Central memory CD8-positive, alpha-beta T cell (primary cell): Measurements from ENCODE around the gene ZNF154.
"Not testable (repeated sequence)": the region's sequence is repeated elsewhere in the genome, so short reads cannot be mapped to it uniquely, and the experiment has no call there.

ENCODE experiments used
- ATAC-seq: fragments of 150-1000 bp; cut with Tn5 transposase; replicated peaks from 2 replicates; pipeline ENCODE4 v1.10.0; 2022; ENCODE audit warnings: mild to moderate bottlenecking, moderate FRiP score, moderate number of reproducible peaks; ENCODE audit not compliant: poor library complexity, severe bottlenecking; ENCODE audit errors: extremely low read depth
- DNase-seq, 2 donors: peaks; one replicate each; pipeline ENCODE4 v3.0.0; 2021; ENCODE audit warnings: low spot score in 2 of 2
- H3K27ac Mint-ChIP-seq: one replicate; pipeline ENCODE4 v1.8.0; 2022; ENCODE audit warnings: low read depth, mild to moderate bottlenecking, moderate library complexity, mixed read lengths
- H3K27me3 Mint-ChIP-seq: one replicate; pipeline ENCODE4 v1.8.0; 2022; ENCODE audit warnings: mixed read lengths
- H3K36me3 Mint-ChIP-seq: one replicate; pipeline ENCODE4 v1.8.0; 2022; ENCODE audit warnings: mild to moderate bottlenecking, moderate library complexity, mixed read lengths; ENCODE audit not compliant: insufficient read depth
- H3K4me1 Mint-ChIP-seq: one replicate; pipeline ENCODE4 v1.8.0; 2022; ENCODE audit warnings: mixed read lengths
- H3K4me3 Mint-ChIP-seq: one replicate; pipeline ENCODE4 v1.8.0; 2022; ENCODE audit warnings: mild to moderate bottlenecking, moderate library complexity, mixed read lengths
- H3K9me3 Mint-ChIP-seq: one replicate; pipeline ENCODE4 v1.8.0; 2022; ENCODE audit warnings: mixed read lengths

Gene ZNF154

GRCh38 chr19:57708641-57709361, at the start of gene ZNF154:
ZNF154 (minus strand) TSS chr19:57709204; CDS start chr19:57708971, 233 bp downstream.
- H3K9me3 Mint-ChIP-seq, result peaks cover 25% of the 10 kb centered on the region

GRCh38 chr19:57757941-57758340, 48.9 kb upstream of the ZNF154 start:
- H3K27ac Mint-ChIP-seq, result no peak overlapping the region
- no peaks in the 10 kb centered on the region for H3K4me1 Mint-ChIP-seq
- no peak overlapping the region for H3K4me3 Mint-ChIP-seq
- H3K9me3 Mint-ChIP-seq, result peaks cover 11% of the 10 kb centered on the region
- H3K36me3 Mint-ChIP-seq, result peaks cover 18% of the 10 kb centered on the region
- H3K27me3 Mint-ChIP-seq, result no peaks in the 10 kb centered on the region
- DNase-seq (no peak), ATAC-seq (no peak)

More at GRCh38 chr19:57708641-57709361, at the start of gene ZNF154:
- peak within 1 kb of the TSS; percentile 78 for H3K4me3 Mint-ChIP-seq
- peak within 1 kb of the TSS; percentile 85 for H3K27ac Mint-ChIP-seq
- H3K36me3 Mint-ChIP-seq, result peaks cover 9% of the 10 kb centered on the region
- H3K27me3 Mint-ChIP-seq, result peaks cover 10% of the 10 kb centered on the region
- DNase-seq (peak in 1 of 2 donors; percentile 16), ATAC-seq (peak; percentile 83)
- H3K4me1 Mint-ChIP-seq, result peaks cover 18% of the 10 kb centered on the region

GRCh38 chr19:57755031-57755430, 46.0 kb upstream of the ZNF154 start:
- H3K4me1 Mint-ChIP-seq, result peaks cover 17% of the 10 kb centered on the region
- no peaks in the 10 kb centered on the region for H3K27me3 Mint-ChIP-seq
- H3K9me3 Mint-ChIP-seq, result peaks cover 30% of the 10 kb centered on the region
- H3K27ac Mint-ChIP-seq, result no peak overlapping the region
- DNase-seq (no peak), ATAC-seq (no peak)
- H3K36me3 Mint-ChIP-seq, result peaks cover 45% of the 10 kb centered on the region
- H3K4me3 Mint-ChIP-seq, result no peak overlapping the region

DNA sequence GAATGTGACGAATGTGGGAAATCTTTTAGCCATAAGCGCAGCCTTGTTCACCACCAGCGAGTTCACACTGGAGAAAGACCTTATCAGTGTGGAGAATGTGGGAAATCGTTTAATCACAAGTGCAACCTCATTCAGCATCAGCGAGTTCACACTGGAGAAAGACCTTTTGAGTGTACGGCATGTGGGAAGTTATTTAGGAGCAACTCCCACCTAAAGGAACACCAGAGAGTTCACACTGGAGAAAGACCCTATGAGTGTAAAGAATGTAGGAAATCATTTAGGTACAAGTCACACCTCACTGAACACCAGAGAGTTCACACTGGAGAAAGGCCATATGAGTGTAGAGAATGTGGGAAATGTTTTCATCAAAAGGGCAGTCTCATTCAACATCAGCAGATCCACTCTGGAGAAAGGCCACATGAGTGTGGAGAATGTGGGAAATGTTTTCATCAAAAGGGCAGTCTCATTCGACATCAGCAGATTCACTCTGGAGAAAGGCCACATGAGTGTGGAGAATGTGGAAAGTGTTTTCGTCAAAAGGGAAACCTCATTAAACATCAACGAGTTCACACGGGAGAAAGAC, 45.2 kb upstream of the ZNF154 start:
- Mint-ChIP-seq H3K27me3 (no peaks in the 10 kb centered on the region), H3K9me3 (peaks cover 35% of the 10 kb centered on the region), H3K4me1 (peaks cover 17% of the 10 kb centered on the region), H3K4me3 (no peak overlapping the region), H3K36me3 (peaks cover 43% of the 10 kb centered on the region), H3K27ac (no peak overlapping the region)
- DNase-seq, result no peak
- no peak for ATAC-seq

DNA sequence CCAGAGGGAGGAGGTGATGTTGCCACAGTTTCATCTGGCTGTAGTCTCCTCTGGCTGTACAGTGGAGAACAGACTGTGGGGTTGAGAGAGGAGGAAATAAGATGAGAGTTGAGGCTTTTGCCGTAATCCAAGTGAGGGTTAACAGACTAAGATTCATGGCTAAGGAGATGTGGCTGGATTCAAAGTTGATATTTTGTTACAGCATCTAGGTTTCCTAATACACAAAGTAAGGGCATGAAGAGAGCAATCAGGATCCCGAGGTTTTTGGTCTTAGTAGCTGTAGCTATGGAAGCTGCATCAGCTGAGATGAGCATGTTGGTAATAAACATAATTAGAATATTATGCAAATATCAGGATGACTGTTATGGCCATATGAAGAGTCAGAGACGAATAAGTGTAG, 39.0 kb upstream of the ZNF154 start:
- Mint-ChIP-seq H3K9me3 (peaks cover 35% of the 10 kb centered on the region), H3K4me1 (peaks cover 38% of the 10 kb centered on the region), H3K36me3 (peaks cover 38% of the 10 kb centered on the region), H3K4me3 (peak overlapping the region; percentile 98), H3K27me3 (no peaks in the 10 kb centered on the region), H3K27ac (no peak overlapping the region)
- no peak for ATAC-seq
- DNase-seq, result no peak

DNA sequence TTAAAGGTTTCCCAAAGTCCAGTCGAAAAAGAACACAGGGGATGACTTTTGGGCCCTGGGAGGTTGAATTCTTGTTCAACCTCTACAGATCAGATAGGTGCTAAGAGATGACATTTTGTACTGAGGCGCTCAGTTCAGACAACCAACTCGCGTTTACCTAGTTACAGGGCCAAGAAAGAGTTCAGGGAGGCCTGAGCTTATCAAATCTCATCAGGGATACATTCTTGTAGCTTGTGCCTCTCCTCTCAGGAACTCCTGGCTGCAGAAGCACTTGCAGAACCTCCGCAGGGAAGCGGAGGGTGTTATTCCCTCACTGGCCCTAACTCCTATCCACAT, 38.4 kb upstream of the ZNF154 start:
- Mint-ChIP-seq H3K36me3 (peaks cover 32% of the 10 kb centered on the region), H3K9me3 (peaks cover 31% of the 10 kb centered on the region), H3K27me3 (no peaks in the 10 kb centered on the region), H3K4me3 (peak overlapping the region; percentile 98), H3K4me1 (peaks cover 35% of the 10 kb centered on the region), H3K27ac (peak overlapping the region; percentile 96)
- no peak for ATAC-seq
- DNase-seq, result no peak

DNA sequence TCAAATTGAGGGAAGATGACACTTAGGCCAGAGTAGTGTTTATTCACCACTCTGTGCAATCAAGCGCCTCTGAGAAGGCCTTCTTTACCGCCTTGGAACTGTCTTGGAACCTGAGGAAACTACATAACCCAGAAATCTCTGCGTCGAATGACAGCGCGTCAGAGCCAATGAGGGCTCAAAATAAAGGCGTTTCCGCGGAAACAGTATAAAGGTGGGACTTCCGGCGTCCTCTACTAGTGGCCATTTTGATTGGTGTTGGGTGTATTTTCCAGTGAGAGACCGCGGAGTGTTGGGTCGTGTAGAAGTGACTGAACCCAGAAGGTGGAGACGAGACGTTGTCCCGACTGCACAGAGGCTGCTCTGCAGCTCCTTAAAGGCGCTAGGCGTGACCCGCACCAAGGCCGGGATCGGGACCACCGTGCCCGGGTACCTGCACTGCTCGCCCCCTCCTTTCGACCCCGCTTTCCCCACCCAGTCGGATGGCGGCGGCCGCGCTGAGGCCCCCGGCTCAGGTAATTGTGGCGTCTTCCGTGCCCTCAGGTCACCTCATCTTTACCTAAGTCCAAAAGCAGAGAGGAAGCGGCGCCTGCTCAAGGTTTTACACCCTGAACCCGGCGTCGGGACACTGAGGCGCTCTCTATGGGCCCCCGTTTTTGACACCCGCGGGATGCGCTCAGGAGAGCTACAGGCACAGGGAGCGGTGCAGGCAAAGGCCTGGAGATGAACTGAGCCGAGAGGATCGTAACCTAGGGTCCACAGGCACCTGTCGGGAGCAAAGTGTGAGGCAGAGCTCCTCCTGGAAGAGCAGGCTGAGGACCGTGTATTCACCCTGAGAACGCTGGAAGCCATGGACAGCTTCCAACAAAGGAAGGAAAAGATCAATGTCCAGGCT, 37.8 kb upstream of the ZNF154 start, which contains the start of gene ZNF776:
TSS of gene ZNF776 (plus strand) at position 236 of the 892 bp plus-strand sequence. CDS start at position 480, 244 bp downstream.
- Mint-ChIP-seq H3K27me3 (no peaks in the 10 kb centered on the region), H3K9me3 (peaks cover 26% of the 10 kb centered on the region), H3K36me3 (peaks cover 26% of the 10 kb centered on the region), H3K4me1 (peaks cover 30% of the 10 kb centered on the region), H3K4me3 (peak within 1 kb of the TSS; percentile 98), H3K27ac (peak within 1 kb of the TSS; percentile 96)
- peak; percentile 98 for ATAC-seq
- DNase-seq, result peak; percentile 47 to 77

DNA sequence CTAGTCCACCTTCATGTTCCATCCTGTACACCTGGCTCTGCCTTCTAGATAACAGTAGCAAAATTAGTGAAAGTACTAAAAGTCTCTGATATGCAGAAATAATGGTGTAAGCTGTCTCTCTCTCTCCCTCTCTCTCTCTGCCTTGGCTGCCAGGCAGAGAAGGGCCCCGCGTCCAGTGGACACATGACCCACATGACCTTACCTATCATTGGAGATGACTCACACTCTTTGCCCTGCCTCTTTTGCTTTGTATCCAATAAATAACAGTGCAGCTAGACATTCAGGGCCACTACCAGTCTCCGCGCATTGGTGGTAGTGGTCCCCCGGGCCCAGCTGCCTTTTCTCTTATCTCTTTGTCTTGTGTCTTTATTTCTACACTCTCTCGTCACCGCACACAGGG, 29.8 kb upstream of the ZNF154 start:
- H3K9me3 Mint-ChIP-seq, DNase-seq: not testable (repeated sequence)

DNA sequence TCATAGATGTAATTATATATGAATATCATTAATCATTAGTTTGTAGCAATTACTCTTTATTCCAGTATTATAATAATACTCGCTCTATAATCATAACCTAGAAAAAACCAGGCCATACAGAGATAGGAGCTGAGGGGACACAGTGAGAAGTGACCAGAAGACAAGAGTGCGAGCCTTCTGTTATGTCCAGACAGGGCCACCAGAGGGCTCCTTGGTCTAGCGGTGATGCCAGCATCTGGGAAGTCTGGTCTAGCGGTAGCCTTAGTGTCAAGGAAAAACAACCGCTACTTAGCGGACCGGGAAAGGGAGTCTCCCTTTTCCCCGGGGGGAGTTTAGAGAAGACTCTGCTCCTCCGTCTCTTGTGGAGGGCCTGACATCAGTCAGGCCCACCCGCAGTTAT, 29.3 kb upstream of the ZNF154 start:
- H3K9me3 Mint-ChIP-seq, H3K36me3 Mint-ChIP-seq, ATAC-seq, H3K4me3 Mint-ChIP-seq, DNase-seq, H3K4me1 Mint-ChIP-seq, H3K27ac Mint-ChIP-seq: not testable (repeated sequence)
- peaks cover 29% of the 10 kb centered on the region for H3K27me3 Mint-ChIP-seq

More for the DNA sequence above, 29.8 kb upstream of the ZNF154 start:
- not testable (repeated sequence) for H3K27ac Mint-ChIP-seq, H3K4me3 Mint-ChIP-seq, H3K4me1 Mint-ChIP-seq, ATAC-seq, H3K36me3 Mint-ChIP-seq
- H3K27me3 Mint-ChIP-seq, result peaks cover 25% of the 10 kb centered on the region

- Mint-ChIP-seq H3K4me1 (peaks cover 17% of the 10 kb centered on the region), H3K27me3 (no peaks in the 10 kb centered on the region), H3K9me3 (peaks cover 20% of the 10 kb centered on the region), H3K27ac (no peak overlapping the region), H3K36me3 (peaks cover 20% of the 10 kb centered on the region), H3K4me3 (no peak overlapping the region)
- DNase-seq (no peak), ATAC-seq (no peak)
These were observed 11.9 kb upstream of the ZNF154 start for GRCh38 chr19:57720878-57721277.

DNA sequence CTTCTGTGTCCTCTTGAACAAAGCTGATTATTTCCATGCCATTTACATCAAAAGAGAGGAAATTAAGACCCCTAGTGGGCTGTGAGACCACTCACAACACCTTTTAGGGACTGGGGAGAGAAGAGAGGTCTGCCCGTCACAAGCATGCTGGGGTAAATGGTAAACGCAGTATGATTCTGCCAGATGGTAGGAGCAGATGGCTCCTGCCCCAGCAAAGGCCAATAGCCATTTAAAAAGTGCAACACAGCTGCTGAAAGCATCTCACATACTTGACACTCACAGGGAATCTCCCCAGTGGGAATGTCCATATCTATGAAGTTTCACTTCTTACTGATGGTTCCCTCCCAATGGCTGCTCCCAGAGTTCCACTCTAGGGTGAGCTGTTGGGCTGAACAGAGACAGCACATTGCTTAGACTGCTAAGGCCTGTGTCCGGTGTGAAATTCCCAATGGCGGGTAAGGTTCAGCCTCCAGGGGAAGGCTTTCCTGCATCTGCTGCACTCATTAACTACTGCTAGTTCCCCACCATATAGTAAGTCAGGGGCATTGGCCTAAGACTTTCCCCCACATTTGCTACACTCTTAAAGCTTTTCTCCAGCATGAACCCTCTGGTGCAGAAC, 11.0 kb upstream of the ZNF154 start:
- no peak for DNase-seq
- Mint-ChIP-seq H3K4me1 (peaks cover 16% of the 10 kb centered on the region), H3K27ac (no peak overlapping the region), H3K36me3 (peaks cover 20% of the 10 kb centered on the region), H3K27me3 (no peaks in the 10 kb centered on the region), H3K4me3 (no peak overlapping the region), H3K9me3 (peaks cover 20% of the 10 kb centered on the region)
- ATAC-seq, result no peak

- peaks cover 20% of the 10 kb centered on the region for H3K36me3 Mint-ChIP-seq
- peaks cover 10% of the 10 kb centered on the region for H3K4me1 Mint-ChIP-seq
- ATAC-seq, result no peak
- peaks cover 20% of the 10 kb centered on the region for H3K9me3 Mint-ChIP-seq
- DNase-seq, result no peak
- H3K27ac Mint-ChIP-seq, result no peak overlapping the region
- H3K4me3 Mint-ChIP-seq, result no peak overlapping the region
- H3K27me3 Mint-ChIP-seq, result no peaks in the 10 kb centered on the region
These were observed 10.4 kb upstream of the ZNF154 start for GRCh38 chr19:57719424-57719823.
